GM23338 (cell line): ENCODE results near the gene SLC28A1. TPM values are rescaled to one million over a fixed set of nuclear protein-coding genes. Genes with fewer than 3 reads are reported as not detected.

ENCODE experiments used
- ATAC-seq: fragments of 200-7000 bp; cut with Tn5 transposase; 3 replicates; pipeline ENCODE4 v1.9.1; 2020
- DNase-seq: peaks from one replicate; pipeline ENCODE4 v3.0.0-alpha.2; 2015; ENCODE audit warnings: low spot score
- H2AFZ ChIP-seq: fragments of 200-600 bp; sonication (generic); 2 replicates; pipeline ENCODE4 v1.8.0; 2016; ENCODE audit warnings: antibody characterized with exemption, mild to moderate bottlenecking, moderate library complexity
- H3F3A ChIP-seq: fragments of 200-600 bp; sonication (generic); replicated peaks from 2 replicates; pipeline ENCODE4 v1.8.0; 2017; ENCODE audit warnings: antibody characterized with exemption, mixed run types, low read depth
- H3K27ac ChIP-seq: fragments of 200-600 bp; sonication (generic); 2 replicates; pipeline ENCODE4 v1.6.1; 2016; ENCODE audit warnings: low read depth
- H3K27me3 ChIP-seq: fragments of 200-600 bp; sonication (generic); 2 replicates; pipeline ENCODE4 v1.8.0; 2016; ENCODE audit warnings: mild to moderate bottlenecking, mixed run types, moderate library complexity; ENCODE audit not compliant: insufficient read depth
- H3K36me3 ChIP-seq: fragments of 200-600 bp; sonication (generic); 2 replicates; pipeline ENCODE4 v1.8.0; 2016; ENCODE audit warnings: mild to moderate bottlenecking; ENCODE audit not compliant: insufficient read depth
- H3K4me1 ChIP-seq: fragments of 200-600 bp; sonication (generic); 2 replicates; pipeline ENCODE4 v1.8.0; 2016; ENCODE audit warnings: mild to moderate bottlenecking, moderate library complexity; ENCODE audit not compliant: insufficient read depth
- H3K4me2 ChIP-seq: fragments of 200-600 bp; sonication (generic); 2 replicates; pipeline ENCODE4 v1.7.1; 2017; ENCODE audit warnings: mixed run types
- H3K4me3 ChIP-seq: fragments of 200-600 bp; sonication (generic); 2 replicates; pipeline ENCODE4 v1.6.1; 2016; ENCODE audit warnings: mixed run types
- H3K79me2 ChIP-seq: fragments of 200-600 bp; sonication (generic); replicated peaks from 2 replicates; pipeline ENCODE4 v1.8.0; 2017; ENCODE audit warnings: mild to moderate bottlenecking; ENCODE audit not compliant: insufficient read depth
- H3K9me2 ChIP-seq: fragments of 200-600 bp; sonication (generic); 2 replicates; pipeline ENCODE4 v1.8.0; 2017; ENCODE audit not compliant: insufficient read depth
- H4K20me1 ChIP-seq: fragments of 200-600 bp; sonication (generic); replicated peaks from 2 replicates; pipeline ENCODE4 v1.8.0; 2017; ENCODE audit warnings: mild to moderate bottlenecking; ENCODE audit not compliant: insufficient read depth
- H3K27ac Mint-ChIP-seq: 2 replicates; pipeline ENCODE4 v1.8.0; 2020; ENCODE audit warnings: inconsistent platforms, mild to moderate bottlenecking, moderate library complexity, mixed read lengths
- H3K27me3 Mint-ChIP-seq: 3 replicates; pipeline ENCODE4 v1.8.0; 2022; ENCODE audit warnings: low read depth, mild to moderate bottlenecking, moderate library complexity, mixed read lengths, inconsistent platforms; ENCODE audit not compliant: insufficient read depth, poor library complexity
- H3K36me3 Mint-ChIP-seq: 3 replicates; pipeline ENCODE4 v1.8.0; 2021; ENCODE audit warnings: low read depth, mild to moderate bottlenecking, inconsistent platforms, moderate library complexity, mixed read lengths
- H3K4me1 Mint-ChIP-seq: 3 replicates; pipeline ENCODE4 v1.8.0; 2020; ENCODE audit warnings: mild to moderate bottlenecking, inconsistent platforms, mixed read lengths
- H3K4me3 Mint-ChIP-seq: 3 replicates; pipeline ENCODE4 v1.8.0; 2021; ENCODE audit warnings: moderate library complexity, mild to moderate bottlenecking, inconsistent platforms, mixed read lengths
- H3K9me3 Mint-ChIP-seq: 3 replicates; pipeline ENCODE4 v1.8.0; 2020; ENCODE audit warnings: moderate library complexity, mild to moderate bottlenecking, inconsistent platforms, mixed read lengths
- CREB1 ChIP-seq: fragments of 250-450 bp; sonication (Bioruptor Pico); IDR thresholded peaks from 2 replicates; pipeline ENCODE4 v1.5.0; 2020; ENCODE audit warnings: low read depth, mild to moderate bottlenecking, moderate library complexity
- ETS1 ChIP-seq: IDR thresholded peaks from 2 replicates; pipeline ENCODE4 v1.6.1; 2016; ENCODE audit warnings: antibody characterized with exemption
- EZH2 ChIP-seq: fragments of 200-600 bp; sonication (generic); IDR thresholded peaks from one replicate; pipeline ENCODE4 v1.8.0; 2017; ENCODE audit warnings: antibody characterized with exemption, mild to moderate bottlenecking, low read depth; ENCODE audit not compliant: unreplicated experiment
- EZH2phosphoT487 ChIP-seq: fragments of 200-600 bp; sonication (generic); IDR thresholded peaks from one replicate; pipeline ENCODE4 v1.8.1; 2018; ENCODE audit warnings: antibody characterized with exemption; ENCODE audit not compliant: unreplicated experiment
- JUNB ChIP-seq: IDR thresholded peaks from one replicate; pipeline ENCODE4 v1.6.1; 2016; ENCODE audit warnings: antibody characterized with exemption; ENCODE audit not compliant: unreplicated experiment
- NANOG ChIP-seq: IDR thresholded peaks from 2 replicates; pipeline ENCODE4 v1.6.1; 2016; ENCODE audit warnings: antibody characterized with exemption, borderline replicate concordance
- ZNF114 ChIP-seq: fragments of 250-450 bp; sonication (Bioruptor Pico); IDR thresholded peaks from 2 replicates; pipeline ENCODE4 v1.5.0; 2020; ENCODE audit warnings: mild to moderate bottlenecking, moderate library complexity
- polyA plus RNA-seq: library from polyadenylated mRNA; unstranded; fragments of >200 nt; fragmentation: Nextera tagmentation; extraction: Ambion mirVana; gene quantifications from 2 replicates; pipeline ENCODE4 v1.2.1, GENCODE V29; 2016
- small RNA-seq: library from RNA; depleted of rRNA; stranded (forward); fragments of <200 nt; gene quantifications from one replicate; pipeline ENCODE3, GENCODE V24; 2014; ENCODE audit warnings: low replicate concordance
- total RNA-seq: library from RNA; depleted of rRNA; stranded (reverse); fragments of >200 nt; shearing (Covaris generic); gene quantifications from 2 replicates; pipeline ENCODE4 v1.2.3, GENCODE V29; 2014; rRNA removed

The SLC28A1 gene
- total and polyA plus RNA-seq, 2 experiments from 2014 or later: not detected

- H3K4me2 ChIP-seq: no peak overlapping the region
- H4K20me1 ChIP-seq: no peaks in the 10 kb centered on the region
- ATAC-seq (no peak), DNase-seq (no peak)
- H3K27me3 ChIP-seq: no peaks in the 10 kb centered on the region
- H3K9me2 ChIP-seq: no peaks in the 10 kb centered on the region
- no peaks in the 10 kb centered on the region for H3F3A ChIP-seq
- H2AFZ ChIP-seq: no peak overlapping the region
- TF ChIP-seq ETS1: no peak
- no peak for TF ChIP-seq JUNB
- no peak for TF ChIP-seq EZH2
- TF ChIP-seq NANOG: no peak
- TF ChIP-seq ZNF114 (CRISPR knock-in tag): no peak
- no peak for TF ChIP-seq EZH2phosphoT487
- no peak for TF ChIP-seq CREB1 (CRISPR knock-in tag)
- peaks cover 10% of the 10 kb centered on the region; the same call in 1 of the 2 replicates for H3K79me2 ChIP-seq
- H3K9me3 Mint-ChIP-seq: no peaks in the 10 kb centered on the region
- no peak overlapping the region for H3K27ac Mint-ChIP-seq
- H3K27me3 Mint-ChIP-seq: no peaks in the 10 kb centered on the region
- H3K36me3 ChIP-seq: no peaks in the 10 kb centered on the region
- H3K27ac ChIP-seq: no peak overlapping the region
- H3K4me1 ChIP-seq: peaks cover 11% of the 10 kb centered on the region; the same call in 1 of the 2 replicates
- H3K36me3 Mint-ChIP-seq: no peaks in the 10 kb centered on the region; the same call in 2 of the 3 replicates
- no peak overlapping the region for H3K4me3 ChIP-seq
- peaks cover 6% of the 10 kb centered on the region; the same call in 2 of the 3 replicates for H3K4me1 Mint-ChIP-seq
- H3K4me3 Mint-ChIP-seq: no peak overlapping the region
Observed at GRCh38 chr15:84992157-84992944, 107.9 kb downstream of the SLC28A1 start.

Small RNAs within 50 kb of the gene (small RNA-seq; reads per million reads assigned to genes)
- gene RF00402 (not detected), gene RNU6-339P (not detected), gene RNU6-796P (not detected)

Other genes starting within 250 kb of the SLC28A1 start
- gene WDR73, start 230.4 kb upstream of the SLC28A1 start, total RNA-seq: 25.2 and 29.3 TPM in 2 replicates
- 14.8 TPM in 2 replicates for gene WDR73, start 230.4 kb upstream of the SLC28A1 start, polyA plus RNA-seq
- 19.8 and 22.0 TPM in 2 replicates for gene NMB, start 226.5 kb upstream of the SLC28A1 start, total RNA-seq
- gene NMB, start 226.5 kb upstream of the SLC28A1 start, polyA plus RNA-seq: 17.0 and 18.1 TPM in 2 replicates
- gene SEC11A, start 168.5 kb upstream of the SLC28A1 start, total RNA-seq: 191 and 208 TPM in 2 replicates
- 238 and 257 TPM in 2 replicates for gene SEC11A, start 168.5 kb upstream of the SLC28A1 start, polyA plus RNA-seq
- 18.8 and 21.4 TPM in 2 replicates for gene ZNF592, start 136.1 kb upstream of the SLC28A1 start, total RNA-seq
- gene ZNF592, start 136.1 kb upstream of the SLC28A1 start, polyA plus RNA-seq: 4.4 and 4.7 TPM in 2 replicates
- 29.7 and 45.7 TPM in 2 replicates for gene ALPK3, start 67.3 kb upstream of the SLC28A1 start, total RNA-seq
- gene ALPK3, start 67.3 kb upstream of the SLC28A1 start, polyA plus RNA-seq: 3.7 and 4.3 TPM in 2 replicates
- gene PDE8A, start 97.2 kb downstream of the SLC28A1 start, total RNA-seq: 7.5 and 12.0 TPM in 2 replicates
- gene PDE8A, start 97.2 kb downstream of the SLC28A1 start, polyA plus RNA-seq: 5.0 and 5.6 TPM in 2 replicates